Stimulated activated CD4-positive, alpha-beta T cell treated with anti-CD3 and anti-CD28 coated beads, Interleukin-4, amount 100 ng/mL, for 4 hours (primary cell): Measurements from ENCODE around the gene TBCCD1.

Source experiments
- DNase-seq, 2 experiments: peaks; one replicate each; pipeline ENCODE4 v3.0.0-alpha.2; 2020

The TBCCD1 gene, protein sequence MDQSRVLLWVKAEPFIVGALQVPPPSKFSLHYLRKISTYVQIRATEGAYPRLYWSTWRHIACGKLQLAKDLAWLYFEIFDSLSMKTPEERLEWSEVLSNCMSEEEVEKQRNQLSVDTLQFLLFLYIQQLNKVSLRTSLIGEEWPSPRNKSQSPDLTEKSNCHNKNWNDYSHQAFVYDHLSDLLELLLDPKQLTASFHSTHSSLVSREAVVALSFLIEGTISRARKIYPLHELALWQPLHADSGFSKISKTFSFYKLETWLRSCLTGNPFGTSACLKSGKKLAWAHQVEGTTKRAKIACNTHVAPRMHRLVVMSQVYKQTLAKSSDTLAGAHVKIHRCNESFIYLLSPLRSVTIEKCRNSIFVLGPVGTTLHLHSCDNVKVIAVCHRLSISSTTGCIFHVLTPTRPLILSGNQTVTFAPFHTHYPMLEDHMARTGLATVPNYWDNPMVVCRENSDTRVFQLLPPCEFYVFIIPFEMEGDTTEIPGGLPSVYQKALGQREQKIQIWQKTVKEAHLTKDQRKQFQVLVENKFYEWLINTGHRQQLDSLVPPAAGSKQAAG

DNA sequence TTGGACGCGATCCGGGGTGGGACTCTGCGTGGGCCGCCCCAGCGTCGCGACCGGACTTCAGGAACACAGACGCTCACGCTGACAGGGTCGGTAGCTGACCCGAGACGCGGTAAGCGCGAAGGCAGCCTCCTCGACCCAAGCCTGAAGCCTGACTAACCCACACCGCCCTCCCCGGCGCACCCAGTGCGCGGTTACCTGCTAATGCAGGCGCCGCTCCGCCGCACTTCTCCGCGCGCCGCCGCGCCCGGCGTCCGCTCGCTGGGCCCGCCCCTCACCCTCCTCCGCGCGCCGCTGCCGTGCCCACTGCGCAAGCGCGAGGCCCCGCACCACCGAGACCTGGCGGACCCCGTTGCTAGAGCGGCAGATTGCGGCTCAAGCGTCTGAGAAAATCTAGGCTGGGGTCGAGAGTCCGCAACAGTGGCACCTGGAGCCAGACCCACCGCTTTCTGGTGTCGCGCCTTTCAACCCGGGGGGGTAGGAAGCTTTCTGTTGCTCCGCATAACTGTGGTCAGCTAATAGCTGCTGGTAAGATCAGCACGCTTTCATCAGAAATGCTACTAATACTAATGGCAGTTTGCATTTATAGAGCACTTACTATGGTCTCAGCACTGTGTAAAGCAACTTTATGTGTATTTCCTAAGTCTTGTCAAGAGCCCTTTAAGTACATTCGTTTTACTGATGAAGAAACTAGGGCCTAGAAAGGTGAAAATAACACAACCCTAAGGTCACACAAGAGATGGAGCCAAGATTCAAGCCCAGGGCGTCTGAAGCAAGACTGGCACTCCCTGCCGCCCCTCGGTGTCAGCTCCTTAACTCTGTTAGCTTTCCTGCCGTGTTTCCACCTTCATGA, at the start of gene TBCCD1:
TSS of gene TBCCD1 (minus strand) at position 268 of the 850 bp plus-strand sequence. CDS start 3,010 bp downstream, outside the sequence.
- DNase-seq, result peak; percentile 90 to 95

GRCh38 chr3:186616299-186616617, 49.1 kb upstream of the TBCCD1 start:
- no peak for DNase-seq

DNA sequence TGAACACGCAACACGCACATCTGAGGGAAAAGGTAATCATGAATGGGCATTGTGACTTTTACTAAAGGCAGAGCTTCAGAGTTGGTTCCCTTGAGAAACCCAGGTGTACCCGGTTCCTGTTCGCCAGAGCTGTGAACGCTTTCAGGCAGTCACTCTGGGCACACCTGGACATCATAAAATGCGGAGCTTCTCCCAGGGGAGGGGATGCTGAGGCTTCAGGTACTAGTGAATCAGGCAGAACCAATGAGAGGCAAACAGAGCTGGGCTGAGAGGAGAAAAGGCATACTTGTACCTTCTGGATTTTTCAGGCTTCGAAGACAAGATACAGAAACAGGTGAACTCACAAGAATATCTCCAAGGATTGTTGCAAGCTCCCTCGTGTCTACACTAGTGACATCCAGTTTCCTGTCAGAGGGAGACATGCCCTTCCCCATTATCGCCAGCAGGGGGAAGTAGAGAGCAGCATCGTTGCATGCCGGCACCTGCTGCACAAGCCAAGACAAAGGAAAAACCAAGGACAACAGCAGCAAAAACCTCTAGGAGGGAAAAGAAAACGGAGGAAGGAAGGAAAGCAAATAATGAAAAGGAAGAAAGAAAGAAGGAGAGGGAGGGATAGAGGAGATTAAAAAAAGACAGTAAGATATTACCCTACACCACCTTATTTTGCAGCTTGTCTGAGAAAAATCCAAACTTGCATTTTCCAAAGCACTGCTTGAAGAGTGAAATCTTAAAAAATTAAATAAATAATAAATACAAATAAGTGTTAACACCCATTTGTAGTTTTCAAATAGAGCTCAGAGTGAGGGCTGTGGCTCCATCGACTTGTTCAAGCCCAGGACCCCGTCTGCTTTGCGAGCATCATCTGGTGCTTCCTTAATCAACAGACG, 47.7 kb upstream of the TBCCD1 start:
- DNase-seq, result peak; percentile 63 to 66

- DNase-seq, result no peak
Observed at GRCh38 chr3:186614266-186614596, 47.1 kb upstream of the TBCCD1 start.

- no peak for DNase-seq
Observed at GRCh38 chr3:186613637-186614265, 46.6 kb upstream of the TBCCD1 start.

- DNase-seq, result no peak
Observed at GRCh38 chr3:186612721-186613636, 45.8 kb upstream of the TBCCD1 start, which contains the start of gene AHSG. Gene AHSG (plus strand): TSS chr3:186613060. CDS start chr3:186613142, 82 bp downstream.

DNA sequence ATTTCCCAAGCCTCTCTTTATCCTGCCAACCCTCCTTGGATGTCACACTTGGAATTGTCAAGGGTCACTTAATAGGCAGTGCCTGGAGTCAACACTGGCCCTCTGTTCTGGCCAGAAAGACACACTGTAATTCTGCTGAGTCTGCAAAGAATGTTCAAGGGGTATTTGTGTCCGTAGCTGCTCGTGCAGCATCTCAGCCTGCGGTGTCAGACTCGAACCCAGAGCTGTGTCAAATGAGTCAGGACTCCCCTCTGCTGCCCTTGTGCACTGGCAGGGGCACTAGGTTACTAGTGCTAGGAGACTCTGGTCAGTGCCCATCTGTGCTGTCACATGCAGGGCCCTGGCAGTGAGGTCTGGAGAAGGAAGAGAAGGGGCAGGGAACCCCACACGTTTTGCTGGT, 44.9 kb upstream of the TBCCD1 start:
- DNase-seq, result no peak

DNA sequence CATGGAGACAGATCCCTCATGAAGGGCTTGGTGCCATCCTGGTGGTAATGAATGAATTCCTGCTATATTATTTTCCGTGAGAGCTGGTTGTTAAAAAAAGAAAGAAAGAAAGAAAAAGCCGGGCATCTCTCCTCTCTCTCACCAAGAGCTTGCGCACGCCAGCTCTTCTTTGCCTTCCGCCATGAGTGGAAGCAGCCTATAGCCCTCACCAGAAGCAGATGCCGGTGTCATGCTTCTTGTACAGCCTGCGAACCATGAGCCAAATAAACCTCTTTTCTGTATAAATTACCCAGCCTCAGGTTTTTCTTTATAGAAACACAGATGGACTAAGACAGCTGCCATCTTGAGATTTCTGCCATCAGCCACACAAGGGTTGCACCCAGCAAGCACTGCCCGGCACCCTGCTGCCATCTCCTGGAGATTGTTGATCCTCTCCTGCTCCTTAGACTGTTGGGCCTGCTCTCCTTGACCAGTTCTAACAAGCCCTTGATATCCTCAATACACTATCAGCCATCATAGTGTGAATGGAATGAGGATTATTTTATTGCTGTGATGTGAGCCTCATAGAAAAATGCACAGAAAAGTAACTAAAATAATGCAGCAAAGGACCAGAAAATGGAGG, 42.2 kb upstream of the TBCCD1 start:
- no peak for DNase-seq

DNA sequence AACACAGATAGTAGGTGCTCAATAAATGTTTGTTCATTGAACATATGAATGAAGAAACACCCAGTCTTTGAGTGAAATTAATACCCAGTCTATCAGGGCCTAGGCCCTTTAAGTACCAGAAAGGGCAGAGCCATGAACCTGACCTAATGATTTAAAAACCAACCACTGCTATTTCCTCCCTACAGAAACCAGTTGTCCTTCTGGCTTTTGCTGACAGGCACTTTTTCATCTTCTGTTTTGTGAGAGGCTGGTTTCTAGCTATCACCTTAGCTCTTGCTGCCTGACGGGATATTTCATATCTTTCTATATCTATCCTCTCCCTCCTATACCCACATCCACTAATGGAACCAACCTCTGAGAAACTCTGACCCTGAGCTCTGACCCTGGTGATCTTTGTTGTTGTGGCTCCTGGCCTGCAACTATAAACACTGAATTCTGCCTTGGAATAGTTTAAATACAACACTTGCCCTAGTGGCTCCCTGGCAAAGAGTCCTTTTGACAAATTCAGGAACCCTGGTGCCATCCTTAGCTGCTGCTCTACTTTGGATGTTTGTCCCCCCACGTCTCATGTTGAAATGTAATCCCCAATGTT, 41.6 kb upstream of the TBCCD1 start:
- no peak for DNase-seq

DNA sequence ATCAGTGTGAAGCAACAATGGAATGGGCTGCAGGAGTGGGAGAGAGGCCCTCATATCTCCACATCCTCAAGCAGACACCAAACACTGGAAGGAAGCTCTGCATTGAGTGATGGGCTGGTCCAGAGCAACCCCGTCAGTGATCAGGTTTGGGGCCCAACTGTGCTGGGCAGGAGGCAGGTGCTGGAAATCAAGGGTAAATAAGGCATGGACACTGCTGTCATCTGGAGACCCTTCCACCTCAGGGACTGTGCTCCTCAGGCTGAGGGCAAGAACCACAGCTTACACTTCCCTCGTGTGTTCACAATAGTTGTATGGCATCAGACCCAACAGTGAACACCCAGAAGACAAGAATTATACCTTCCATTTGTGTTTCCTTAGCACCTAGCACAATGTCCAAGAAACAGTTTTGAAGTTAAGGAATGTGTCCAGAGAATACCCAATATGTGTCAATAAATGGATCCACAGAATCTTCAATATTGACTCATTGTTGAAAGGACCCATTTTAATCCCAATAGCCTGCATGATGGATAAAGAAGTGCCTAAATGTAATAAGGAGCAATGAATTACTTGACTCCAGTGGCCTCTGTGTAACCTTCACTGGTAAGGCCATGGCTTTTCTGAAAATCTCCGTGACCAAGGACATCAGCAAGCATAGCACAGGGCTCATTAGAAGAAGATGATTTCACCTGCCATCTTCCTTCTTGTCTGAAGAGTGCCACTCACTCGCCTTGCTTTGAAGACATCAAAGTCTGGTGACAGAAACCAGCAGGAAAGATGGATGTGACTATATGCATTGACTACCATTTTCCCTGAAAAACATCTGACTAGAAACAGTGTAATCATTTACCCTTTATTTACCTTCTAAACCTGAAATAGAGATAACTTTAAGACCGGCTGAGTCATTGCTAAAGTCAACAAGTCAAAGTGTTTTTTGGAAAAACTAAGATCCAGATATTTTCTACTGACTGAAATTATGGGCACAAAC, 38.7 kb upstream of the TBCCD1 start:
- DNase-seq, result no peak

- no peak for DNase-seq
Observed at GRCh38 chr3:186605078-186605477, 37.9 kb upstream of the TBCCD1 start.

GRCh38 chr3:186603159-186603558, 36.0 kb upstream of the TBCCD1 start:
- no peak for DNase-seq

GRCh38 chr3:186600896-186601295, 33.8 kb upstream of the TBCCD1 start:
- DNase-seq, result no peak

DNA sequence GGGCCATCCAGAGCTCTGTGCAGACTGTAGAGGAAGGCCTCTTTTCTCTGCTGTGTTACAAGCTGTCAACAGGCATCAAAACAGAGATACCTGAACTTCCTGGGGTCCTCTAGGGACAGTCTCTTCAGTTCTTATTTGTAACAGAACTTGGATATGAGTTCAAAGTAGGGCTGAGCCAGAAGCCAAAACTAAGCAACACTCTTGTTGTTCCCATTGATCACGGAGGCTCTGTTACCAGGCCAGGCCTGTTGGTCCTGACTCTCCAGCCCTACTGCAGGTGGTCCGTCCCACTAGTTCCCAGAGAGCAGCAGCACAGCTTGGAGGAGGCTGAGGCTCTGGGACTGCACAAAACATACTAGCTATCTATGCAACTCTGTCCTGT, 32.6 kb upstream of the TBCCD1 start:
- DNase-seq, result no peak

DNA sequence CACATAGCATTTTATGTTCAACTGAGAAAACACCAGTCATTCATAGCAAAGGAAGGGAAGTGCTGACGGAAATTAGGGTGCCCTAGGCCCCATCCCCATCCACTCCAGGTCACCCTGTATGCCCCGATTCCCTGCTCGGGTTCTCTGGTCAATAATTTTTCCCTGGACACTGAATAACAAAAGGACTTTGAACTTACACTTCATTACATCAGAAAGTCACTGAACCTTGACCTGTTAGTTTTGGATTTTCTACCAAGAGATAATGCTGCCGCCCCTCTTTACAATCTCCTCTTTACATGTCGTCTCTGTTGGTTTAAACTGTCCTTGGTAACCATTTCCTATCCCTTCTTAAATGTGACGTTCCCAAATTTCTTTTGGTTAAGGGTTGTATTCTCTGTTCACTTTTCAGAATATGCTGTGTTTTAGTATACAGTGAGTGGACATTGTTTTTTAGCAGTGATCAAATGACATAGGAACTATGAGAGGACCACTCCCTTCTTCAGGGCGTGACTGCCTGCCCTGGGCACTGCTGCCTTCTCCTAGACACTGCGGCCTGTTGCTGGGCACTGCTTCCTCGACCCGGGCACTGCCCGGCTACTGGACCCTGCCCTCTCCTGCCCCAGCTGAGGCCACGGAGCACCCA, 32.1 kb upstream of the TBCCD1 start:
- DNase-seq, result no peak

DNA sequence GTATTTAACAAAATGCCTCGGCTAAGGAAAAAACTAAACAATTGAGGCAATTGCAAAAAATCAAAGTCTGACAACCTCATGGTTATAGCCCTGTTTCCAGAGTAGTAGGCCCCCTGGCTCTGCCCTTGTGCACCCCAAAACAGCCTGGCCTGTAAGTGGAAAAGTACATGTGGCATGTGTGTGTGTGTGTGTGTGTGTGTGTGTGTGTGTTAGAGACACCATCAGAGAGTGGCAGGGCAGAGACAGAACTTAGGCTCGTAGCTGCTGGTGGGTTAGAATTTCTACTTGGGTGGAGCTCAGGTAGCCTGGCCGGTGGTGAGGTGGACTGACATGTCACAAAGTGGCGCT, 31.6 kb upstream of the TBCCD1 start:
- DNase-seq, result no peak

GRCh38 chr3:186598108-186598784, 31.1 kb upstream of the TBCCD1 start:
- DNase-seq, result no peak
